RWPE2 (cell line): Measurements from ENCODE around the gene COP1.
"Not testable (repeated sequence)": the region's sequence is repeated elsewhere in the genome, so short reads cannot be mapped to it uniquely, and the experiment has no call there.

ENCODE experiments used
- ATAC-seq: fragments of 200-7000 bp; cut with Tn5 transposase; 3 replicates; pipeline ENCODE4 v1.9.1; 2021; ENCODE audit warnings: low read depth
- DNase-seq: peaks from one replicate; pipeline ENCODE4 v3.0.0-alpha.2; 2020; ENCODE audit warnings: low spot score
- H3K27ac ChIP-seq: fragments of 450-650 bp; 2 replicates; pipeline ENCODE4 v1.5.1; 2017; ENCODE audit warnings: mild to moderate bottlenecking; ENCODE audit not compliant: poor library complexity, severe bottlenecking
- H3K27me3 ChIP-seq: fragments of 250-450 bp; sonication (Bioruptor Pico); 2 replicates; pipeline ENCODE4 v1.5.1; 2021; ENCODE audit warnings: mild to moderate bottlenecking, moderate library complexity; ENCODE audit not compliant: insufficient read depth, poor library complexity, severe bottlenecking
- H3K36me3 ChIP-seq: fragments of 250-450 bp; sonication (Bioruptor Pico); 2 replicates; pipeline ENCODE4 v1.5.1; 2020; ENCODE audit warnings: low read depth, mild to moderate bottlenecking, moderate library complexity
- H3K4me1 ChIP-seq: fragments of 250-450 bp; sonication (Bioruptor Pico); 2 replicates; pipeline ENCODE4 v1.5.1; 2021; ENCODE audit warnings: mild to moderate bottlenecking, moderate library complexity; ENCODE audit not compliant: insufficient read depth, poor library complexity, severe bottlenecking
- H3K4me3 ChIP-seq: fragments of 250-450 bp; sonication (Bioruptor Pico); 2 replicates; pipeline ENCODE4 v1.5.1; 2021; ENCODE audit warnings: mild to moderate bottlenecking, moderate library complexity; ENCODE audit not compliant: severe bottlenecking
- H3K9me3 ChIP-seq: fragments of 250-450 bp; sonication (Bioruptor Pico); 2 replicates; pipeline ENCODE4 v1.5.1; 2021; ENCODE audit warnings: mild to moderate bottlenecking, moderate library complexity; ENCODE audit not compliant: severe bottlenecking
- CTCF ChIP-seq: fragments of 450-650 bp; IDR thresholded peaks from one replicate; pipeline ENCODE4 v1.5.1; 2017; ENCODE audit warnings: mild to moderate bottlenecking, moderate library complexity; ENCODE audit not compliant: poor library complexity, severe bottlenecking

Gene COP1

GRCh38 chr1:176241385-176242015 lies 34.4 kb upstream of the COP1 start:
- Histone ChIP-seq H3K4me1 (peaks cover 15% of the 10 kb centered on the region), H3K27me3 (no peaks in the 10 kb centered on the region), H3K27ac (no peak overlapping the region), H3K9me3 (no peaks in the 10 kb centered on the region), H3K36me3 (no peaks in the 10 kb centered on the region), H3K4me3 (no peak overlapping the region)
- TF ChIP-seq CTCF: no peak
- DNase-seq (no peak), ATAC-seq (peak; percentile 100)

GRCh38 chr1:176233657-176234056 lies 26.6 kb upstream of the COP1 start:
- H3K27me3 ChIP-seq, H3K4me1 ChIP-seq, H3K9me3 ChIP-seq, H3K27ac ChIP-seq, ATAC-seq, H3K36me3 ChIP-seq, DNase-seq, H3K4me3 ChIP-seq: not testable (repeated sequence)

GRCh38 chr1:176227579-176227978 lies 20.5 kb upstream of the COP1 start:
- TF ChIP-seq CTCF: no peak
- no peaks in the 10 kb centered on the region for H3K4me1 ChIP-seq
- ATAC-seq: no peak
- no peak for DNase-seq
- no peaks in the 10 kb centered on the region for H3K27me3 ChIP-seq
- H3K4me3 ChIP-seq: no peak overlapping the region
- H3K36me3 ChIP-seq: no peaks in the 10 kb centered on the region
- no peaks in the 10 kb centered on the region for H3K9me3 ChIP-seq
- H3K27ac ChIP-seq: no peak overlapping the region

- no peak for ATAC-seq
- no peak for DNase-seq
- H3K4me1 ChIP-seq: no peaks in the 10 kb centered on the region
- no peak overlapping the region for H3K27ac ChIP-seq
- no peak overlapping the region for H3K4me3 ChIP-seq
- no peak for TF ChIP-seq CTCF
- H3K9me3 ChIP-seq: no peaks in the 10 kb centered on the region
- H3K27me3 ChIP-seq: no peaks in the 10 kb centered on the region
- no peaks in the 10 kb centered on the region for H3K36me3 ChIP-seq
Observed at GRCh38 chr1:176225911-176226310, 18.8 kb upstream of the COP1 start.

- Histone ChIP-seq H3K9me3 (no peaks in the 10 kb centered on the region), H3K36me3 (no peaks in the 10 kb centered on the region), H3K27ac (no peak overlapping the region), H3K4me1 (no peaks in the 10 kb centered on the region), H3K4me3 (no peak overlapping the region), H3K27me3 (no peaks in the 10 kb centered on the region)
- ATAC-seq (no peak), DNase-seq (no peak)
- TF ChIP-seq CTCF: no peak
Observed at GRCh38 chr1:176225479-176225875, 18.4 kb upstream of the COP1 start.
